ENCODE data around the gene SERINC5.

- TF ChIP-seq CTCF (IDR thresholded peaks at IDR 0.05) (no peak), ZFX (IDR thresholded peaks at IDR 0.05; ENCODE audit: borderline replicate concordance) (no peak)
These were observed 40.3 kb downstream of the SERINC5 start for GRCh38 chr5:80215523-80215922.
